Measurements from ENCODE around the gene PLAC9.

The PLAC9 gene

DNA sequence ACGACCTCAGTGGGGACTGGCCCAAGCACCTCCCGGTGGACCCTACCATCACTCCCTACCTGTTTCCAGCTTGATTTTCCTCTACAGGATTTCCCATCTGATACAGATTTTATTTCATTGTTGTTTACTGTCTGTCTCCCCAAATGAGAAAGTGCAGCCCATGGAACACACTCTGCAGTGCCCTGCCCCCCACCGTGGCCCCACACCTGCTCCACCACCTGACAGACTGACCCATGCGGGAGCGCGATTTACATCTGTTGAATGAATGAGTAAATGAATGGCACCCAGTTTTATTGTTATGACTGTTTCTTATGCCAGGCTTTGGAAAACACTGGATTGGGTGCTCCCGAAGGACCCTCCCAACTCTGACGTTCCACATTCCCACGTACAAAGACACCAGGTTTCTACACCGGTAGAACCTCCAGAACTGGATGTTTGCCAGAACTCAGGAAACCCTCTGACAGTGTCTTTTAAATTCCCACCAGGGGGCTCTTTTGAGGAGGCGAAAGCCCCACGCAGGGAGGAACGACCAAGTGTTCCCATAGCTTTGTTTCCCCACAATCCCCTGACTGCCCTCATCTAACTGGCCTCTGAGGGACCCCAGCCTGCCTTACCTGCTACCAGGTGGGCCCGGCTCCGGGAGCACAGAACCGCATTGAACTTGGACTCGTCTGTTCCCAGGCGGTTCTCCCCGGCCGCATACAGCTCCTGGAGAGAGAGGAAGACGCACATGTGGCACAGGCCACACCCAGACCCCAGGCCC is 29.0 kb downstream of the PLAC9 start:
- DNase-seq, result no peak

DNA sequence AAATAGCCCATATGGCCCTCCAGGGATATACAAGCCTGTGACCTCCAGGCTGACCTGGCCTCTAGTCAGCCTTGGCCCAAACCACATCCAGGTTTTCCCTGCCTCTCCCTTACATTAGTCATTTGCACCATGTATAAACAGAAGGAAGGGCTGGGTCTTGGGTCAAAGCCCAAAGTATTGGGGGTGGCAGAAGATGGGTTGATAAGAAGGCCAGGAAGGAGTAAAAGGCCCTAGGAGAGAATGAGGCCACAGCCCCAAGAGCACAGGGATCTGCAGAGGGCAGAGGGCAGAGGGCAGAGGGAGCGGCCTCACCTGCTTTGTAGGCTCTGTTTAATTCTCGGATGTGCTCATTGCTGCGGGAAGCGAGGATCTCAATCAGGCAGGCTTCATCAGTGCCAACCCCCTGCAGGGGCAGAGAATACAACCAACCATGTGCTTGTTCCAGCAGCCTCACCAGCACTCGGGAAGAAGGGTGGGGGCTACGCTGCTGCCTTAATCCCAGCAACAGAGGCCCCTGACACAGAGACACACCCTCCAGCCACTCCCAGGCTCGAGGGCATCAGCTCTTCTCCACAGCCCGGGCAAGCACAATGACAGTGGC is 31.3 kb downstream of the PLAC9 start:
- DNase-seq, result no peak

- DNase-seq, result no peak
Measured at GRCh38 chr10:80164596-80164995, 32.1 kb downstream of the PLAC9 start.

DNA sequence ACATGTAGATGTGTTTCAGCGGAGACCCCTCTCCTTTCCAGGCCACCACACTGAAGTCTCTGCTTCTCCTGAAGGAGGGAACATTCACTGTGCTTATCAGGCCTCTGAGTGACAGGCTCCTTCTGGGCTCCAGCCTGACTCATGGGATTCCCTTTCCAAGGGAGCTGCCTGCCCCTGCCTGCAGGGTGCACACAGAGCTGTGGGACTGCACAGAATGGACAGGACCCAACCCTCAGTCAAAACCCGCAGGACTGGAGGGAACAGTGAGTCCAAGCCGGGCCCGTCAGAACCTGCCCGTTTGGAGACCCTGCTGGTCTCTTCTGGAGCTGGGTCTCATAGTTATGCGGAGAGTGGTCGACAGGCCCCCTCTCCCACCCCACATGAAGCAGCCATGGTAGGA is 32.6 kb downstream of the PLAC9 start:
- DNase-seq, result no peak

DNA sequence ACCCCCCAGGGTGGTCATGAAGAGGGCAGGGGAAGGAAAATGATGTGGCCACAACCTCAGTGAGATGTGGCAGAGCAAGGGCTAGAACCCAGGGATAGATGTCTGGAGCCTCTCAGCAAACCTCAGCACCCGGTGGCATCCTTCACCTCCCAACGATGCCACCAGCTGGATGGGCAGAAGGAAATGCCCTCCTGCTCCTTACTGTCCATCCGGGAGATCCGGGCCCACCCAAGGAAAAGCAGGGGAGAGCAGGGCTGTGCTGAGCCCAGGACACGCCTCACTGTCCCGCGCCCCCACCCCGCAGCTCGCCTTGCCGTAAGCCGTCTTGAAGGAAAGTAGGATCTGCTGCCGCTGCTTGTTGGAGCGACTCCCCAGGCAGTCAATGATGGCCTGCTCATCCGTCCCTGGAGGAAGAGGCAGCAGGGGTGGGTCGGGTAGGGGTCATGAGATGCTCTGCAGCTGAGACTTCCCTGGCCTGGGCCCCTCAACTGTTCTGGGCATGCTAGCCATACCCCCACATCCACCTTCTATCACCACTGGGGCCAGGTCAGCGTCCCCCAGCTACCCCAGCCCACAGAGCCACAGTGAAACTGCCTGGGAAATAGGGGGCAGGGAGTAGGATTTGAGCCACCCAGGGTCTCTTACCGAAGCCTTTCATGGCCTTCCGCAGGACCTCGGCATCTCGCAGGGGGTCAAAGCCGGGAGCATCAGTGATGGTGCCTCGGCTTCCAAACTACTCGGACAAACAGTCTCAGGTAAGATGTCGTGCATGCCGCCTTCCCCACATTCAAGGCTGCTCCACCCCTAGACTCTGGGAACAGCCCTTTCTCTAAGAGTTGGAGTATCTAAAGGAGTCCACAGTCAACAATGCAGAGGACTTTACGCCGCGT is 34.3 kb downstream of the PLAC9 start:
- no peak for DNase-seq

GRCh38 chr10:80167471-80168161 is 35.1 kb downstream of the PLAC9 start:
- DNase-seq, result no peak

- no peak for DNase-seq
Measured at GRCh38 chr10:80168162-80168511, 35.6 kb downstream of the PLAC9 start.

DNA sequence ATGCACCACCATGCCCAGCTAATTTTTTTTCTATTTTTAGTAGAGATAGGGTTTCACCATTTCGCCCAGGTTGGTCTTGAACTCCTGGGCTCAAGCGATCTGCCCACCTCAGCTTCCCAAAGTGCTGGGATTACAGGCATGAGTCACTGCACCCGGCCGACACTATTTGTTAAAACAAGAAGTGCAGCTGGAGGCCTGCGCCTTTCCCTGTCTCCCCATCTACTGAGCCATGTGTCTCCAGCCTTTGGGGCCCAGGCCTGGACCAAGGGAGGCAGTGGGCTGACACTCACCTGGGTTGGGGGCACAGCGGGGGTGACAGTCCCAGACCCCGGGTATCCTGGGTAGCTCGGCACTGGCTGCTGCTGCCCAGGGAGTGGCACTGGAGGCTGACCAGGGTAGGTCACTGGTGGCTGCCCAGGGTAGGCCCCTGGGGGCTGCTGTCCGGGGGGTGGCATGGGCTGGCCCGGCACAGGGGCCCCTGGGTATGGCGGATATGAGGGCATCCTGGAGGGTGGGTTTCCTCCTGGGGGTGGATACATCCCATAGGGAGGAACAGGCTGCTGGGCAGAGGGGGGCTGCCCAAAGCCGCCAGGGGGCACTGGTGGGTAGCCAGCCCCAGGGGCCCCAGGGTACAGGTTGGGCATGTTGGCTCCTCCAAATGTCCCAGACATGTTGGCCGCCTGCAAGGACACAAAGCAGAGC is 36.3 kb downstream of the PLAC9 start:
- DNase-seq, result peak in 3 of 5 experiments; percentile 12 to 30 (median 26)

DNA sequence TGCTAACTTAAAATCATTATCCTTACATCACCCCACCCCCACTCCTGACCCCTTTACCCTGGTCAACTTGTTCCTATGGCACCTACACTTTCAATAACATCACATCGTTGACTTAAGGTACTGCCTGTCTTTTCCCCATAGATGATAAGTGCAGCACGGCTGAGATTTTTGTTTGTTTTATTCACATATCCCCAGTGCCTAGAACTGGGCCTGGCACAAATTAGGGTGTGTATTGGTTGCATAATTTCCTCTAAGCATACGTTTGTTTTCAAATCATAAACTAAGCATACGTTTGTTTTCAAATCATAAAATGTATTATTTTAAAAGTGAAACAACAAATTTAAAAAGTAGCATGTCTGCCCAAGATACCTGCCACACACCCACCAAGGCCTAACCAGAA is 37.5 kb downstream of the PLAC9 start:
- DNase-seq, result no peak

DNA sequence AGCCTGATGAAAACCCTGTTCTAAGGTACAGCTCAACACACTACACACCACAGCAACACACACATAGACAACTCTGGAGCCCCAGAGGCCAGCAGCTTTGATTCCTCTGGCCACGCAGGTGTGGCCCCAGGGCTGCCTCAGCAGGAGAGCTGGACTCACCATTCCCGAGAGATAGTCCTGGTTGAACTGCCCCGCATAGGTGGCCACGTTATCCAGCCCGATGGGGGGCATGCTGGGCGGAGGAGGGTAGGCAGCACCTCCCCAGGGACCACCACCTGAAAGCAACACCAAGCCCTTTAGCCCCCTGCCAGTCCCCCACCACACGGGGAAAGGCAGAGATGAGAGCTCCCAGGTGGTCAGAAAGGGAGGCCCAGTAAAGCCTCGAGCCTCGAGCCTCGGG is 38.1 kb downstream of the PLAC9 start:
- no peak for DNase-seq

DNA sequence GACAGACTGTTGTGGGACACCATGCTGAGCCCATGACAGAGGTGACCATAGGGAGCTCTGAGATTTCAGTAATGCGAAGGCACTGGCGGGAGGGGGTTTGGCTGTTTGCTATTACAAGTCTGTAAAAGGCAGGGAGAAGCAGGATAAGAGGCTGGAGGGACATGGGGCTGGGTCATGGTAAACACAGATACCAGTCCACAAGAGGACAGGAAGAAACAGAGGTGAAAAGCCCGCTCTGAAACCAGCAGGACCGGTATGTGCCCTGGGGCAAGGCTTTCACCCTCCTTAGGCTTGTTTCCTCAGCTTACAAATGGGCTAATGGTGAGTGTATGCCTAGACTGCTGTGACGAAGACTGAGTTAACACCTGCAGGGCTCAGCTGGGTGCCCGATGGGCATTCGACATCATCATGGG is 38.7 kb downstream of the PLAC9 start:
- no peak for DNase-seq

DNA sequence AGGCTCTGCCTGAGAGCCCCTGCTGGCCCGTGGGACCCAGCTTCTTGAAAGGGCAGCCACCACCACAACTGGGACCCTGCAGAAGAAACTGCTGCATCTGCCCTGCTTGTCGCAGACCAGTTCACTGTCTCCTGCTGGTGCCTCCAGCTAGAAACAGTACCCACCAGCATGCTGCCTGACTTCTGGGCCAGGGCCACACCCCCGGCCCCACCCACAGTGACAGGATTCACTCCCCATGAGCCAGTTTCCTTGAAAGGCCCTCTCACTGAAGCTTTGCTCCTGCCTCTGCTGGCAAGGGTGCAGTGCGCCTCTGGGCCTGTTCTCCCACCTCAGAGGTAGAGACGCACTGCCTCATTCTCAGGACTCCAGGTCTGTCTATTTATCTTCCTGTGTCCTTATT is 40.4 kb downstream of the PLAC9 start:
- no peak for DNase-seq

DNA sequence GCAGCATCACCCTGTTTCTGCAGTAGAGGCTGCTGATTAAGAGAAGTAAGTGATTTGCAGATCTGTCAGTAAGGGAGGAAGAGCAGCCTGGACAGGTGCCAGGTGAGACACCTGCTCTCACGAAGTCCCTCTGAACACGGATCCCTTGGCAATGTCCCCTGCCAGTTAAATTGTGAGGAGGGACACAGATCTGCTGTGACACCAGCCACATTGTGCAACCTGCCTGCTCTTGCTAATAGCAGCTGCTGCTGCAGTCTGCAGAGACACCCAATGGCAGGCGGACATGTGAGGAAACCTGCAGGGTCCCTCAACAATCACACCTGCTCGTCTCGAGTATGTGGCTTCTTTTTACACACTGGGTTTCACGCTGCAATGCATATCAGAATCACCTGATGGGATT is 40.9 kb downstream of the PLAC9 start:
- DNase-seq, result no peak

DNA sequence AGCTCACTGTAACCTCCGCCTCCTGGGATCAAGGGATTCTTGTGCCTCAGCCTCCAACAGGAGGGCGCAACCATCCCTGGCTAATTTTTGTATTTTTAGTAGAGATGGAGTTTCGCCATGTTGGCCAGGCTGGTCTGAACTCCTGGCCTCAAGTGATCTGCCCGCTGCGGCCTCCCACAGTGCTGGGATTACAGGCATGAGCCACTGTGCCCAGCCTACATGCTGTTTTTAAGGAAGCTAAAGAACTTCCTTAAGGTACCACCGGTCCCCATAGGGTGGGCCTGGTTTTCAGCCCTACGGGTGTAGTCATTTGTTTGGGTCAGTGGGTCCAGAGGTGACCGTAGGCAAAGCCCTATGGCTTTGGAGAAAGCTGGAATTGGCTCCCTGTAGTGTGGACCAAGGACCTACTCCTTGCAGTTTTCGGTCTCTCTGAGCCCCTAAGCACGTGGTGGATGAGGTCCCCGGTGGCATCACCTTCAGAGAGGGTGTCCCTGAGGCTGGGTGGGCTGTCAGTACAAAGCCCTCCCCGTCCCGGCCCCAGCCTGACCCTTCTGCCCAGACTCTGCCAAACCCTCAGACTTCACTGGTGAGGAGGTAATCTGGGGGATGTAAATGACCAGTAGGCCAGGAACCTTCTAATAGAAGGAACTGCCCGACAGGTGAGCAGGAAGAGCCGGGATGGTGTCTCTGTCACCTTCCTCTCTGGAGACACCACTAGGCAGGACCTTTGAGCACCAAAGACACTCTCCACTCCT is 42.3 kb downstream of the PLAC9 start:
- DNase-seq, result no peak

GRCh38 chr10:80176526-80176925 is 44.0 kb downstream of the PLAC9 start:
- no peak for DNase-seq

- DNase-seq, result no peak
Measured at GRCh38 chr10:80177781-80178636, 45.5 kb downstream of the PLAC9 start.

- no peak for DNase-seq
Measured at GRCh38 chr10:80182986-80183385, 50.5 kb downstream of the PLAC9 start.

DNA sequence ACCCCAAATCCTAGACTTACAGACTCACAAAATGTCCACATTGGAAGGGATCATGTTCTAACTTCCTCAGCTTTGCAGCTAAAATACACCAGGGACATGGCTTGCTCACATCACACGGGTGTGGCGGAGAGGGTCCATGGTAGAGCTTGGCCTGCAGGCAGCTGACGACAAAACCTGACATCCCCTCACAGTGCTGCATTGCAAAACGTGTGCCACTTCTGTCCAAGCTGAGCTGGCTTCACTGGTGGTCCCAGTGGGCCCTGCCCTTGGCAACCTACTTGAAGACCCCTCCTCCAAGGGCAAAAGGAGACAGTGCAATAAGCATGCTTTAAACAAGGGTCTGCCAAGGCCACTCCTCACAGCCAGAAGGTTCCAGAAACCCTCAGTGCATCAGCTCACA is 50.9 kb downstream of the PLAC9 start:
- DNase-seq, result no peak

DNA sequence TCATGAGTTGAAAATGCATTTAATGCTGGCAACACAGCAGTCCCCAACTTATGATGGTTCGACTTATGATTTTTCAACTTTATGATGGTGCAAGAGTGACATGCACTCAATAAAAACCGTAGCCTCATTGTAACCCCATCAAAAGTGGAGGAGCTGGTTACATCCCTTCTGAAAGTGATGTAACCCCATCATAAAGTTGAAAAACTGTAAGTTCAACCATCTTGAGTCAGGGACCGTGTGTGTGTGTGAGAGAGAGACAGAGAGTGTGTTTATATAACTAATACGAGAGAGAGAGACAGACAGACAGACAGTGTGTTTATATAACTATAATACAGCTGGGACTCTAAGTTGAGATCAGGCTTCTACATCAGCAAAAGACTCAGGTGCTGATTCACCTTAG is 51.8 kb downstream of the PLAC9 start:
- no peak for DNase-seq

DNA sequence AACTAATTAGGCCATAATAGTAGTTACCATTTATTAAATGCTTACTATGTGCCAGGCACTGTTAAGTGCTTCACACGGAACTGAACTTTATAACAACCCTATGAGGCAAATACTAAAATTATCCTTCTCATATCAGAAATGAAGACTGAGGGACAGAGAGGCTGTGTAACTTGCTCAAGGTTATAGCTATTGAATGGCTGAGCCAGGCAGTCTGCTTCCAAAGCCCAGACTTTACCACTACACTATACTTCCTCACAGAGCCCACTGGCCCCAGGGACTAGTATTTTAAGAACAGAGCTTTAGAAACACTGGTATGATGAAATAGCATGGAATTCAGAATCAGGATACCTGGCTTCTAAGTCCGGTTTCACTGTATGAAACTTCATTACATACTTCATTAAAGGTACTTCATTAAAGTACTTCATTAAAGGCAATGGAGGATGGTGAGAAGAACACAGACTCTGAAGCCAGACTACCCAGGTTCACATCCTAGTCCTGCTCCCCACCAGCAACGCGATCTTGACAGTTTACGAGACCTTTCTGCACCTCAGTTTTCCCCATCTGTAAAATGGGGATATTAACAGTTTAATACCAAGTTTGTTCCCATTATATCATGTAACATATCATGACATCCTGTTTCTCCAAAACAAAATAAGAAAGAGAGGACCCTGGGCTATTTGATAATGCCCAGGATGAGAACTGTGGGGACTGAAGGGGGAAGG is 53.2 kb downstream of the PLAC9 start:
- DNase-seq, result no peak

All from T-helper 2 cell (primary cell).